B cell (primary cell): ENCODE measurements around the gene KRT72.

Source experiments
- EZH2 ChIP-seq: IDR thresholded peaks from 2 replicates; pipeline ENCODE4 v1.6.1; 2012; ENCODE audit warnings: borderline replicate concordance, low read depth, mild to moderate bottlenecking, moderate library complexity, low read length; ENCODE audit not compliant: insufficient read depth, poor library complexity, severe bottlenecking
- TF ChIP-seq, protein P1 (sequence below): fragments of 200-600 bp; IDR thresholded peaks from one replicate; pipeline ENCODE4 v1.8.0; 2022; ENCODE audit warnings: antibody characterized with exemption, mild to moderate bottlenecking

DNA sequence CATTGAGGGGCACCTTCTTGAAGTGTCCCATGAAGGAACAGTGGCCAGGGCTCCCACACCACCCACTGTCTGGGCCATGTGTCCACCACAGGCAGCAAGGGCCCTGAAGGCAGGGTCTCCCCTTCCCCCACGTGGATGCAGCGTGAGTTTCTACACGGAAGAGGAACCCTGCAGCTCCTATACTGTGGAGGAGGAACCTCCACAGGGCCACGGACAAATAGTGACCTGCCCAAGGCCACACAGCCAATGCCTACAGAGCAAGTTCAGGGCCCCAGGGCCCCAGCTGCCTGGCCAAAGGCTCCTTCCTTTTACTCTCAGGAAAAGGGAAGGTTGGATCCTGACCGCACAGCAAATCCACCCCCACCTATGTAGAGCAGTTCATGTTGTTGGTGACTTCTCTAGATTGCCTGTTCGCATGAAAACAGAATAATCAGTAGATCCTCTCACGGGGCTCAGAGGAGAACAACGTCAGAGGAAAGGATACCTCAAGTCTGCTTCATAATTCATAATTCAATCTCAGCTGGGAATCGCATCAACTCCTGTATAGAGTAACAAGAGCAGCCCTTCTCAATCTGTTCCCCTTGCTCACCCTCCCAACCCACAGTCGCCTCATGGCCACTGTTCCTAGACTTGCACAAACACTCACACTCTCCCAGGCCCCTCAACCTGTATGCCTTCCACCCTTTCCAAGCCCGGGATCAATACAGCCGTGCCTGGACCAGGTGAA lies 28.2 kb upstream of the KRT72 start:
- TF ChIP-seq, protein P1, sequence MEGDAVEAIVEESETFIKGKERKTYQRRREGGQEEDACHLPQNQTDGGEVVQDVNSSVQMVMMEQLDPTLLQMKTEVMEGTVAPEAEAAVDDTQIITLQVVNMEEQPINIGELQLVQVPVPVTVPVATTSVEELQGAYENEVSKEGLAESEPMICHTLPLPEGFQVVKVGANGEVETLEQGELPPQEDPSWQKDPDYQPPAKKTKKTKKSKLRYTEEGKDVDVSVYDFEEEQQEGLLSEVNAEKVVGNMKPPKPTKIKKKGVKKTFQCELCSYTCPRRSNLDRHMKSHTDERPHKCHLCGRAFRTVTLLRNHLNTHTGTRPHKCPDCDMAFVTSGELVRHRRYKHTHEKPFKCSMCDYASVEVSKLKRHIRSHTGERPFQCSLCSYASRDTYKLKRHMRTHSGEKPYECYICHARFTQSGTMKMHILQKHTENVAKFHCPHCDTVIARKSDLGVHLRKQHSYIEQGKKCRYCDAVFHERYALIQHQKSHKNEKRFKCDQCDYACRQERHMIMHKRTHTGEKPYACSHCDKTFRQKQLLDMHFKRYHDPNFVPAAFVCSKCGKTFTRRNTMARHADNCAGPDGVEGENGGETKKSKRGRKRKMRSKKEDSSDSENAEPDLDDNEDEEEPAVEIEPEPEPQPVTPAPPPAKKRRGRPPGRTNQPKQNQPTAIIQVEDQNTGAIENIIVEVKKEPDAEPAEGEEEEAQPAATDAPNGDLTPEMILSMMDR, result no peak
- no peak for TF ChIP-seq EZH2
